ENCODE data around the gene PDZRN4.

The PDZRN4 gene

DNA sequence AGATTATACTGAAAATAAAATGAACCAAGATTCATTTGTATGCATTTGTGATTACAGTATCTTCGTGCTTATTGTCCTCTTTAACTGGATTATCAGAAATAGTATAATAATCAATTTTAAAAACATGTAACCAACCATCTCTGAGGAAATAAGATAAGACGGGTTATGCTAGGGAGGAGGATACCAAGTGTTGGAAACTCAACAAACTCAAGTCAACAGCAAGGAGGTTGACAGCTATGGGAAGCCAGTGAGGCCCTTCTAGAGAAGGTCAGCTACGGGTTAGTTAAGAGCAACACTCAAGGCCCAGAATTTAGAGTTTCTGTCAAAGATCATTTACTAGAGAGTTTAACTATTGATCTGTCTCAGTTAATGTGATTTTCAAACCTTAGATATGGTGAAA lies 137.2 kb downstream of the PDZRN4 start:
- no peak for DNase-seq (ENCODE audit: low read depth)
- no peak overlapping the region for H3K4me3 ChIP-seq (ENCODE audit: low read depth, low read length)
- TF ChIP-seq, protein P1, sequence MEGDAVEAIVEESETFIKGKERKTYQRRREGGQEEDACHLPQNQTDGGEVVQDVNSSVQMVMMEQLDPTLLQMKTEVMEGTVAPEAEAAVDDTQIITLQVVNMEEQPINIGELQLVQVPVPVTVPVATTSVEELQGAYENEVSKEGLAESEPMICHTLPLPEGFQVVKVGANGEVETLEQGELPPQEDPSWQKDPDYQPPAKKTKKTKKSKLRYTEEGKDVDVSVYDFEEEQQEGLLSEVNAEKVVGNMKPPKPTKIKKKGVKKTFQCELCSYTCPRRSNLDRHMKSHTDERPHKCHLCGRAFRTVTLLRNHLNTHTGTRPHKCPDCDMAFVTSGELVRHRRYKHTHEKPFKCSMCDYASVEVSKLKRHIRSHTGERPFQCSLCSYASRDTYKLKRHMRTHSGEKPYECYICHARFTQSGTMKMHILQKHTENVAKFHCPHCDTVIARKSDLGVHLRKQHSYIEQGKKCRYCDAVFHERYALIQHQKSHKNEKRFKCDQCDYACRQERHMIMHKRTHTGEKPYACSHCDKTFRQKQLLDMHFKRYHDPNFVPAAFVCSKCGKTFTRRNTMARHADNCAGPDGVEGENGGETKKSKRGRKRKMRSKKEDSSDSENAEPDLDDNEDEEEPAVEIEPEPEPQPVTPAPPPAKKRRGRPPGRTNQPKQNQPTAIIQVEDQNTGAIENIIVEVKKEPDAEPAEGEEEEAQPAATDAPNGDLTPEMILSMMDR (IDR thresholded peaks at IDR 0.05; ENCODE audit: control insufficient read depth, extremely low read depth, insufficient read depth), result no peak

DNA sequence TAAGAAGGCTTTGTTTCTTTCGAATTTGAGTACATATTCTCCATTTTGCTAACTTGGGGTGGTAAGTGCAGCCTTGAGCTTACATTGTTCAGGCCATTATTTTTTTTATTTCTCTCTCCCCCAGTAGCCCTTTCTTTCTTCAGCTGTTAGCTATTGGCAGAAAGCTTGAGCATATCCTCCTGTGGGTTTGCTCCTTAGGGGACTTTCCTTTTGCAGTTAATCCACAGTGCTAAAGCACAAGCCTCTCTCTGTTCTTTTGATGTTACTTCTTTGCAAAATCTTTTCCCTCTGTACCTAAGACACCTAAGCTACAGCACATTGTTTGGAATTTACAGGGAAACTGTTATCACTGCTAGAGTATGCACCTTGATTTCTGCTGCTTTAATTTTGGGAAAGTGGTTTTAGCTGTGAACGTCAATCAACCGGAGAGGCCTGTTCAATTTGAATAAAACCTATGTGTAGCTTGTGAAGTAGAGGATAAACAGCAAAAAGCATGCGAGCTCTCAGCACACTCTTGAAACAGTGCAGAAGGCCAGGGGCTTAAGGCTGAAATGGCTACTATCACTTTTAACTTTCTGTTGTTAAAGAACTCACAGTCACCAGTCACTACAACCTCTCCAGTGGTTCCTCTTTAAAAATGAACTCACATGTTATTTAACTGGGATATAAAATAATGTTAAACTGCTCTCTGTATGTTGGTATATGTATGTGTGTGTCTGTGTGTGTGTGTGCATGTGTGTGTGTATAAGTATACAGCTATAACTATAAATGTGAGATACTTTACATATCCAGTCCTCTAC lies 139.2 kb downstream of the PDZRN4 start:
- no peak overlapping the region for H3K4me3 ChIP-seq (ENCODE audit: low read depth, low read length)
- TF ChIP-seq, protein P1 (IDR thresholded peaks at IDR 0.05; ENCODE audit: control insufficient read depth, extremely low read depth, insufficient read depth), result no peak
- no peak for DNase-seq (ENCODE audit: low read depth)

DNA sequence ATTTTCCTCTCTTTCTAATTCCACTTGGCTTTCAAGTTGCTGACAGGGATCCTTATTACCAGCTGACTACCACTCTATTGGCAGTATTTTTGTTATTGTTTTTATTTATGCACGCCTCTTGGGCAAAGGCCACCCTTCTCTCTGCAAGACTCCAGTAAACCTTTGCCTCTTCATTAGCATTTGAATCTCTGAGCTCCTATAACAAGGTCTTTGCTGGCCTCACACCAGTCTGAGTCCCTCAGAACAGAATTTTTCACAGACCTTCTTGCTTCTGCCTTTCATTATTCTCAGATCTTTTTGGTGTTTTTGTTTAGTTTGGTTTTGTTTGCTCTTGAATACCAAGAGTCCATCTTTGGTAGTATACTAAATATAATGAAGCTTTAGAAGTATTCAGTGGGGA lies 145.9 kb downstream of the PDZRN4 start:
- DNase-seq (ENCODE audit: low read depth), result no peak
- TF ChIP-seq, protein P1 (IDR thresholded peaks at IDR 0.05; ENCODE audit: control insufficient read depth, extremely low read depth, insufficient read depth), result no peak
- H3K4me3 ChIP-seq (ENCODE audit: low read depth, low read length), result no peak overlapping the region

DNA sequence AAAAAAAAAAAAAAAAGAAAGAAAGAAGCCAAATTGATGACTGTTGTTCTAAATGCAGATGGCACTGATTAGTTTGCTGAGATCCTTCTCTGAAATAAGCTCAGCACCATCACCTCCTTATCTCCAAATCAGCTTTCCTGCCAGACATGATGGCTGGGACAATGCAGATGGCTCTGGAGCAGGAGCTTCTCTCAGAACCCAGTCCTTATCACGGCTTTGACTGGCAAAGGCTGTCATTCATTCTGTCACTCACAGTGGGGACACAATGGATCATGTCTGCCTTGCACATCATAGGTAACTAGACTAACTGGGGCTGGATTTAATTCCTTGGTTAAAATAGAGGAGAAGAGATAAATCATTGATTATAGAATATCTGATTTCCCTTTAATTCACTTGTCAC lies 146.3 kb downstream of the PDZRN4 start:
- TF ChIP-seq, protein P1 (IDR thresholded peaks at IDR 0.05; ENCODE audit: control insufficient read depth, extremely low read depth, insufficient read depth), result no peak
- no peak overlapping the region for H3K4me3 ChIP-seq (ENCODE audit: low read depth, low read length)
- no peak for DNase-seq (ENCODE audit: low read depth)

DNA sequence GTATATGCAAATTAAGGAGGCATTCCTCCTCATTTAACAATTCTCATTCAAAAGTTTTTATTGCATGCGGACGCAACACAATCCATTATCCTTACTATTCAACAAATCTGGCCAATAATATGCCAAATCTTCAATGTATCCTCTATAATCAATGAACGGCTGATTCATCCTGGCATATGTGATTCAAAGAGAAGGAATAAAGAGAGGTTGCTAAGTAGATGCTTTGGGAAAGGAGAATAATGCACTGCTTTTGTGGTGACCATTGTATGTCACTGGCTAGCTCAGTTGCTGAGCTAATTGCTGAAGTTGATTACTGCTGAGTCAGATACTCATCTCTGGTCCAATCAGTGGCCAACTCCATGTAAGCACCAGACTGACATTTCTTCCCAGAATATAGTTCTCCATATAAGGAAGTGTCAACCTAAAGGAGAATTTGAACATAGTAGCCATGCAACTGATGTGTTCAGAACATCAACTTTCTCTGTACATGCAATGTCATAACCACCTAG lies 148.0 kb downstream of the PDZRN4 start:
- H3K4me3 ChIP-seq (ENCODE audit: low read depth, low read length), result no peak overlapping the region
- TF ChIP-seq, protein P1 (IDR thresholded peaks at IDR 0.05; ENCODE audit: control insufficient read depth, extremely low read depth, insufficient read depth), result no peak
- no peak for DNase-seq (ENCODE audit: low read depth)

DNA sequence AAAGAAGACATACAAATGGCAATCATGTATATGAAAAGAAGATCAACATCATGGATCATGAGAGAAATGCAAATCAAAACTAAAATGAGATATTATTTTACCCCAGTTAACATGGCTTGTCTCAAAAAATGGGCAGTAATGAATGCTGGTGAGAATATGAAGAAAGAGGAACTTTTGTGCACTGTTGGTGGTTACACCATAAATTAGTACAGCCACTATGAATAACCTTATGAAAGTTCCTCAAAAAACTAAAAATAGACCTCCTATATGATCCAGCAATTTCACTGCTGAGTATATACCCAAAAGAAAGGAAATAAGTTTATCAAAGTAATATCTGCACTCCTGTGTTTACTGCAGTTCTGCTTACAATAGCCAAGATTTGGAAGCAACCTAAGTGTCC lies 151.7 kb downstream of the PDZRN4 start:
- no peak overlapping the region for H3K4me3 ChIP-seq (ENCODE audit: low read depth, low read length)
- no peak for DNase-seq (ENCODE audit: low read depth)
- TF ChIP-seq, protein P1 (IDR thresholded peaks at IDR 0.05; ENCODE audit: control insufficient read depth, extremely low read depth, insufficient read depth), result no peak

Measured in LNCaP clone FGC (cell line).